NCI-H2196 (cell line): ENCODE data around the gene METTL8.

Experiments used
- DNase-seq: peaks from one replicate; lab custom pipeline; 2025; ENCODE audit not compliant: unreplicated experiment; lab: John Stamatoyannopoulos, UW

Gene METTL8

GRCh38 chr2:171347591-171348032 is 86.2 kb downstream of the METTL8 start:
- DNase-seq, result no peak

GRCh38 chr2:171346723-171347557 is 86.8 kb downstream of the METTL8 start:
- DNase-seq, result no peak

GRCh38 chr2:171345971-171346722 is 87.6 kb downstream of the METTL8 start:
- DNase-seq, result no peak

- no peak for DNase-seq
Observed at GRCh38 chr2:171344182-171344581, 89.6 kb downstream of the METTL8 start.

GRCh38 chr2:171342067-171342413 is 91.8 kb downstream of the METTL8 start:
- DNase-seq, result no peak

- DNase-seq, result no peak
Observed at GRCh38 chr2:171341394-171342066, 92.3 kb downstream of the METTL8 start.

- no peak for DNase-seq
Observed at GRCh38 chr2:171334946-171335345, 98.8 kb downstream of the METTL8 start.

GRCh38 chr2:171334171-171334570 is 99.6 kb downstream of the METTL8 start:
- no peak for DNase-seq

- no peak for DNase-seq
Observed at GRCh38 chr2:171330155-171330956, 103.4 kb downstream of the METTL8 start.

- DNase-seq, result no peak
Observed at GRCh38 chr2:171327043-171327496, 106.7 kb downstream of the METTL8 start.

- DNase-seq, result no peak
Observed at GRCh38 chr2:171325886-171326585, 107.8 kb downstream of the METTL8 start.

GRCh38 chr2:171323971-171324528 is 109.7 kb downstream of the METTL8 start:
- DNase-seq, result no peak

- no peak for DNase-seq
Observed at GRCh38 chr2:171322928-171323327, 110.9 kb downstream of the METTL8 start.

GRCh38 chr2:171320731-171321130 is 113.1 kb downstream of the METTL8 start:
- no peak for DNase-seq

- no peak for DNase-seq
Observed at GRCh38 chr2:171320208-171320621, 113.6 kb downstream of the METTL8 start.

GRCh38 chr2:171319164-171319810 is 114.5 kb downstream of the METTL8 start:
- DNase-seq, result no peak

- DNase-seq, result no peak
Observed at GRCh38 chr2:171318463-171318934, 115.3 kb downstream of the METTL8 start.

- no peak for DNase-seq
Observed at GRCh38 chr2:171317492-171318125, 116.2 kb downstream of the METTL8 start.
